SIG-M5 treated with dmso at 0.1 percent for 504 hours (cell line): ENCODE measurements around the gene TGFB1I1.
"Not testable (repeated sequence)": the region's sequence is repeated elsewhere in the genome, so short reads cannot be mapped to it uniquely, and the experiment has no call there.

Experiments
- DNase-seq: peaks from one replicate; lab custom pipeline; 2025; ENCODE audit not compliant: unreplicated experiment; lab: John Stamatoyannopoulos, UW

Gene TGFB1I1

DNA sequence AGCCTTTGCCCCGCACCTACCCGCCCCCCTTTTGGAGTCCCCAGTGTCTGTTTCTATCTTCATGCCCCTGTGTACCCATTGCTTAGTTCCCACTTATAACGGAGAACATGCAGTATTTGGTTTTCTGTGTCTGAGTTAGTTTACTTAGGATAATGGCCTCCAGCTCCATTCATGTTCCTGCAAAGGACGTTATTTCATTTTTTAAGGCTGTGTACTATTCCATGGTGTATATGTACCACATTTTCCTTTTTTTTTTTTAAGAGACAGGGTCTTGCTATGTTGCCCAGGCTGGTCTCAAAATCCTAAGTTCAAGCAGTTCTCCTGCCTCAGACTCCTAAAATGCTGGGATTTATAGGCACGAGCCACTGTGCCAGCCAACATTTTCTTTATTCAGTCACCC, 4.1 kb upstream of the TGFB1I1 start:
- no peak for DNase-seq

GRCh38 chr16:31470615-31471014, 1.3 kb upstream of the TGFB1I1 start:
- no peak for DNase-seq

GRCh38 chr16:31471241-31471874, 594 bp upstream of the TGFB1I1 start:
- no peak for DNase-seq

DNA sequence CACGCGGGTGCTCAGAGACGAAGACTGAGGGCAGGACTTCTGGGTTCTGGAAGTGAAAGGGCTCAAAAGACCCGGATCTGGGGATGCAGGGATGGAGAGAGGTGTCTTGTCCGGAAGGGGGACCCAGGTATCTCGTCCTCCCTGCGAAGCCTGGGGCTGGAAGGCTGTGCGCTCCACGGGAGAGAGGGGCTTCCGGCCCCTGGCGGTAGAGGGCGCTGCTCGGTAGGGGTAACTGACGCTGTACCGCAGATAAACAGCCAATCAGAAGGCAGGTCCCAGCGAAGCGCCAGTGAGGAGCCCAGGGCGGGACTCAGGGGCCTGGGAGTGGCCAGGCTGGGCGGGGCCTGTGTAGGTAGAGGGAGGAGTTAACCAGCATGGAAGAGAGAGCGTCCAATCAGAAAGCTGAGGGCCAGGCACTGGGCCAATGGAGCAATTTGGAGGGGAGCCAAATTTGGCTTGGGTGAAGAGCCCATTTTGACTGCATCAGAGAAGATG, 804 bp downstream of the TGFB1I1 start:
- no peak for DNase-seq

DNA sequence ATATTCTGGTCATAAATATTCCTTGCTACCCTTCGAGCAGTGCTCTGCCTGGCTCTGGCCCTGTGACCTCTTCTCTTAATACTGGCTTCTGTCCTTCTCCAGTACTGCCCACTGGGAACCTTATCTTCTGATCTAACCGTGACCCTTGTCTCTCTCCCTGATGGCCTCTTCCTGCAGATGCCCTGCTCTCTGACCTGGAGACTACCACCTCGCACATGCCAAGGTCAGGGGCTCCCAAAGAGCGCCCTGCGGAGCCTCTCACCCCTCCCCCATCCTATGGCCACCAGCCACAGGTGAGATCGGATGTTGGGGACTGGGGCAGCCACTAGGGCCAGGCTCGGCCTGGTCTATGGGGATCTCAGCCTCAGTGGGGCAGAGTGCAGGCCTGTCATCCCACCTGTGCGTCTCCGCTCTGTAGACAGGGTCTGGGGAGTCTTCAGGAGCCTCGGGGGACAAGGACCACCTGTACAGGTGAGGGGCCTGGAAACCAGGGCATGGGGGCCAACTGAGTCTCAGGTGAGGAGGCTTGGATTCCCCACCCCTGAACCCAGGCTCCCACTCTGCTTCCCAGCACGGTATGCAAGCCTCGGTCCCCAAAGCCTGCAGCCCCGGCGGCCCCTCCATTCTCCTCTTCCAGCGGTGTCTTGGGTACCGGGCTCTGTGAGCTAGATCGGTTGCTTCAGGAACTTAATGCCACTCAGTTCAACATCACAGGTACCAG, 1.5 kb downstream of the TGFB1I1 start:
- no peak for DNase-seq

DNA sequence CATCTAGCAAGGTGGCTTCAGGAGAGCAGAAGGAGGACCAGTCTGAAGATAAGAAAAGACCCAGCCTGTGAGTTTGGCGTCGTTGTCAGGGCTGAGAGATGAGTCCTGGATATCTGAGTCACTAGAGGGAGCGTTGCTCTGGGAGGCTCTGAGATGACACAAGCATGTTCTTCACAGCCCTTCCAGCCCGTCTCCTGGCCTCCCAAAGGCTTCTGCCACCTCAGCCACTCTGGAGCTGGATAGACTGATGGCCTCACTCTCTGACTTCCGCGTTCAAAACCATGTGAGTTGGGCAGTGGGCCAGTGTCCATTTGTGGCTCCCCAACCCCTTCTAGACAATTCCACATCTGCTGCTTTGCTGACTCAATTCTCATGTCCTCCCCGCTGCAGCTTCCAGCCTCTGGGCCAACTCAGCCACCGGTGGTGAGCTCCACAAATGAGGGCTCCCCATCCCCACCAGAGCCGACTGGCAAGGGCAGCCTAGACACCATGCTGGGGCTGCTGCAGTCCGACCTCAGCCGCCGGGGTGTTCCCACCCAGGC, 2.3 kb downstream of the TGFB1I1 start:
- DNase-seq: no peak

DNA sequence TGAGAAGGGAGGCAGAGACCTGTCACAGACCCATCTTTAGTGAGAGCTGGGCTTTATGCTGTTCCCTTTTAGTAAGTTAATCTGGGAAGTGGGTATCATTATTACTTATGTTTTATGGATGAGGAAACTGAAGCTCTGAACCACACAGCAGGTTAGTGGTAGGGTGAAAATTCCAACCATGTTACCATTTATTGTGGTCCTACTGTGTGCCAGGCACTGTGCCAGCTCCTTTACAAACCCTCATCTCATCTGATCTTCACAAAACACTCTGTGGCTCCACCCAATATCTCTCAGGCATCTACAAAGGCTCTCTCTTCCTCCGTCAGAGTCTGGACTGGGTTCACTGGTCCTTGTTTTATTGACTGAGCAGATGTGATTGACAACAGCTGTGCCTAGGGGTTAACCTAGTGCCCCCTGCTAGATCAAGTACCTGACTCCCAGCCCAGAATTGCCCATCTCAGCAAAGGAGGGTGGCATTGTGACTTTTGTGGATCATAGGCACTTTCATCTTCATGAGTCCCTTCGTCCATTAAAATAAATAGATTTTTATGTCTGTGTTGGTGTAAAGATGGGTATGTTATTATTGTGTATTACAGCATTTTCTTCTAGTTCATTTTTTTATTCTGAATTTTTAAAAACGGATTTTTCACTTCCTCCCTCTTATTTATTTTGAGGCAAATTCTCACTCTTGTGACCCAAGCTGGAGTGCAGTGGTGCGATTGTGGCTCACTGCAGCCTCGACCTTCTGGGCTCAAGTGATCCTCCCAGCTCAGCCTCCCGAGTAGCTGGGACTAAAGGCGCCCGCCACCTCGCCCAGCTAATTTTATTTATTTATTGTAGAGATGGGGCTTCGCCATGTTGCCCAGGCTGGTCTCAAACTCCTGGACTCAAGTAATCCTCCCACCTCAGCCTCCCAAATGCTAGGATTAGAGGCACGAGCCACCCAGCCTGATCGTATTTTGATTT, 3.1 kb downstream of the TGFB1I1 start:
- no peak for DNase-seq

DNA sequence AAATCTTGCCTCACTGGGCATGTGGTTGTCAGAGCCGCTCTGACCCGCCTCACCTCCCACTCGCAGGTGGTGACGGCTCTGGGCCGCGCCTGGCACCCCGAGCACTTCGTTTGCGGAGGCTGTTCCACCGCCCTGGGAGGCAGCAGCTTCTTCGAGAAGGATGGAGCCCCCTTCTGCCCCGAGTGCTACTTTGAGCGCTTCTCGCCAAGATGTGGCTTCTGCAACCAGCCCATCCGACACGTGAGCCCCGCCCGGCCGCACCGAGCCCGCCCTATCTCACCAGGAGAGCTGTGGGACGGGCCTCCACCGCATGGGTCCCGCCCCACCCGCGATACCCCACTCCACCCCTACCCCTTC, 4.0 kb downstream of the TGFB1I1 start:
- DNase-seq: no peak

GRCh38 chr16:31476303-31477219, 4.6 kb downstream of the TGFB1I1 start:
- no peak for DNase-seq

DNA sequence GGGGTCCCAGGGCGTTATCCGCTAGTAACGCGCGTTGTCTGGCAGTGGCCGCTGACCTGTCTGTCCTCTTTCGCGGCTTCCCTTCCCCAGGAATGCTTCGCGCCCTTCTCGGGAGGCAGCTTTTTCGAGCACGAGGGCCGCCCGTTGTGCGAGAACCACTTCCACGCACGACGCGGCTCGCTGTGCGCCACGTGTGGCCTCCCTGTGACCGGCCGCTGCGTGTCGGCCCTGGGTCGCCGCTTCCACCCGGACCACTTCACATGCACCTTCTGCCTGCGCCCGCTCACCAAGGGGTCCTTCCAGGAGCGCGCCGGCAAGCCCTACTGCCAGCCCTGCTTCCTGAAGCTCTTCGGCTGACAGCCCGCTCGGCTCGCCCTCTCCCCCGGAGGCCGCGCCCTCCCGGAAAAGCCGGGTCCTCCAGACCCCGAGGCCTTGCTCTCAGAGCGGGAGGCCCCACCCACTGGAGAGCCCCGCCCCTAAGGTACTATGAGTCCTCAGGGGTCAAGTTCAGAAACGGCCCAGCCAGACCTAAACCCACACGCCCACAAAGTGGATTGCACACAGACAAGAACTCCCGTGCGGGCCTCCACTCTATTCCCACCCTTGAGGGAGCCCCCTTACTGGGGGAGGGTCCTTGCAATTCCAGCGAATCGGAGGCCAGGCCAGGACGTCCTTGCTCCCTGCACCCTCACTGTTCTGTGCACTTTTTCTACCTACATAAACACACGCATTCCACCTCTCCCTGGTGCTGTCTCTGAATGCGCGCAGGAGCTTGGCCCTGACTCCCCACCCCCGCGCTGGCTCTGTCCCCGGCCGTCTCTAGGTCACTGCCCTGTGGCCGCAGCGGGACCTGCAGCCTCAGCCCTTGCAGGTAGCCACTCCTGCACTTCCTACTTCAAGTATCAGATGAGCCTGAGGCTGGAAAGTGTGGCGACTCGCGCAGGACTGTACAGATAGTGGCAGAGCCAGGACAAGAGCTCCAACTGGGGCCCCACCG, 5.6 kb downstream of the TGFB1I1 start:
- DNase-seq: no peak

DNA sequence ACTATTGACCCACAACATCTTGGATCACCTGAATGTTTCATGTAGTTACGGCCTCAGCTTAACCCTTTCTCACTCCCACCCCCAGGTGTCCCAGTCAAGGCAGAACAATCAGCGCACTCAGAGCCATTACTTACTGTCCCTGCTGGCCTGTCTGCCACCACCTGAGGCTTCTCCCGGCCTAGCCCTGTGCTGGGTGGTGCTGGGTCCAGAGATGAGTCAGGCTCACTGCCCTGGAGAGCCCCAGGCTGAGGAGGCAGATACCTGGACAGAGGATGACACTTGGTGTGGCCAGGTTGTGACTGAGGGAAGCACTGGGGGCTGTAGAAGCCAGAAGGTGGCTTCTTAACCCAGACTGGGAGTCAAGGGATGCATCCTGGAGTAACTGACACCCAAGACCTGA, 7.0 kb downstream of the TGFB1I1 start:
- DNase-seq: no peak

- DNase-seq: no peak
Observed at GRCh38 chr16:31479751-31480150, 7.8 kb downstream of the TGFB1I1 start.

- DNase-seq: no peak
Observed at GRCh38 chr16:31480851-31481536, 9.0 kb downstream of the TGFB1I1 start.

GRCh38 chr16:31483081-31483480, 11.1 kb downstream of the TGFB1I1 start, which contains the start of gene SLC5A2:
Gene SLC5A2, plus strand, starts transcription at chr16:31483123. Its CDS starts 14 bp downstream, at chr16:31483137.
- DNase-seq: no peak

GRCh38 chr16:31484048-31484447, 12.1 kb downstream of the TGFB1I1 start:
- DNase-seq: not testable (repeated sequence)

DNA sequence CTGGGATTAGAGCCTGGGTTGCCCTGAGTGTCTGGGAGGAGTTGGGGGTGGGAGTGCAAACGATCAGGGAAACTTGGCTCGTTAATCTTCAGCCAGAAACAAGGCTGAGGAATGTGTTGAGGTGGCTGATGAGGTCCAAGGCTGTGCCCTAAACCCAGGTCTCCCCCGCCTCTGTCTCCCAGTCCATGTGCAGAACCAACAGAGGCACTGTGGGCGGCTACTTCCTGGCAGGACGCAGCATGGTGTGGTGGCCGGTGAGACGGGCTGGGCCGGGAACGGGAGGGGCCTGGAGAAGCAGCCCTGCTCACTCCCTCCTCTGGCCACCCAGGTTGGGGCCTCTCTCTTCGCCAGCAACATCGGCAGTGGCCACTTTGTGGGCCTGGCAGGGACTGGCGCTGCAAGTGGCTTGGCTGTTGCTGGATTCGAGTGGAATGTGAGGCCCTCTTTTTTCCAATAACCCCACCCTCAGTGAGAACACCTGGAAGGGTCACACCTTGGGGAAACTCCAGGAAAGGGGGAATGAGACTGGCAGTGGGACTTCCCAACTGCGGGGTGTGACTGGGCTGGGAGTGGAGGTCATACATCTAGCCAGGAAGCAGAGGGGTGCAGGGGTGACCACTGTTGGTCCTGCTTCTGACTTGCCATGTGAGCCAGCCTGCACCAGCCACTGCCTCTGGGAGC, 12.7 kb downstream of the TGFB1I1 start:
- no peak for DNase-seq

- DNase-seq: no peak
Observed at GRCh38 chr16:31485571-31485970, 13.6 kb downstream of the TGFB1I1 start.

DNA sequence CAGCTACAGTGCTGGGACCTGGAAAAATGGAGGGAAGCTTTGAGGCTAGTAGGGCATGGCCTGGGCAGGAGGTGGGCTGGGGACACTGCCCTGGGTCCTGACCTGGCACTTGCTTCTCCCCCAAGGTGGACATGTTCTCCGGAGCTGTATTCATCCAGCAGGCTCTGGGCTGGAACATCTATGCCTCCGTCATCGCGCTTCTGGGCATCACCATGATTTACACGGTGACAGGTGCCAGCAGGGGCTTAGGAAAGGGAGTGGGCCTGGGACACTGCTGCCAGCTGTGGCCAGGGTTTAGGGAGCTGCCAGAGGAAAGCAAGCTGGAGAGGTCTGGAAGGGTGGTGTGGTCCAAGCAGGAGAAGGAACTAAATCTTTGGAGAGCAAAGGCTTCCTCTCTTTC, 14.1 kb downstream of the TGFB1I1 start:
- DNase-seq: no peak
